Mucosa of stomach (tissue), 1 donor: ENCODE data around the gene RNH1.
A peak's percentile ranks its signal among the peaks of the same experiment; 100 is the strongest.

ENCODE experiments used
- H3K27me3 ChIP-seq: one replicate; pipeline ENCODE4 v1.7.0; 2013; ENCODE audit warnings: mild to moderate bottlenecking, low read length; ENCODE audit not compliant: control insufficient read depth, insufficient read depth
- H3K36me3 ChIP-seq: one replicate; pipeline ENCODE4 v1.7.0; 2013; ENCODE audit warnings: low read length; ENCODE audit not compliant: control insufficient read depth, insufficient read depth
- H3K4me1 ChIP-seq: one replicate; pipeline ENCODE4 v1.7.0; 2013; ENCODE audit warnings: mild to moderate bottlenecking, low read length; ENCODE audit not compliant: control insufficient read depth, insufficient read depth
- H3K4me3 ChIP-seq: one replicate; pipeline ENCODE4 v1.7.0; 2013; ENCODE audit warnings: low read length
- H3K9ac ChIP-seq: one replicate; pipeline ENCODE4 v1.7.0; 2013; ENCODE audit warnings: mild to moderate bottlenecking, low read length, moderate library complexity
- H3K9me3 ChIP-seq: one replicate; pipeline ENCODE4 v1.7.0; 2013; ENCODE audit warnings: mild to moderate bottlenecking, low read length, moderate library complexity; ENCODE audit not compliant: control insufficient read depth
- donor health status: Pancreatic carcinoma.

RNH1 gene

DNA sequence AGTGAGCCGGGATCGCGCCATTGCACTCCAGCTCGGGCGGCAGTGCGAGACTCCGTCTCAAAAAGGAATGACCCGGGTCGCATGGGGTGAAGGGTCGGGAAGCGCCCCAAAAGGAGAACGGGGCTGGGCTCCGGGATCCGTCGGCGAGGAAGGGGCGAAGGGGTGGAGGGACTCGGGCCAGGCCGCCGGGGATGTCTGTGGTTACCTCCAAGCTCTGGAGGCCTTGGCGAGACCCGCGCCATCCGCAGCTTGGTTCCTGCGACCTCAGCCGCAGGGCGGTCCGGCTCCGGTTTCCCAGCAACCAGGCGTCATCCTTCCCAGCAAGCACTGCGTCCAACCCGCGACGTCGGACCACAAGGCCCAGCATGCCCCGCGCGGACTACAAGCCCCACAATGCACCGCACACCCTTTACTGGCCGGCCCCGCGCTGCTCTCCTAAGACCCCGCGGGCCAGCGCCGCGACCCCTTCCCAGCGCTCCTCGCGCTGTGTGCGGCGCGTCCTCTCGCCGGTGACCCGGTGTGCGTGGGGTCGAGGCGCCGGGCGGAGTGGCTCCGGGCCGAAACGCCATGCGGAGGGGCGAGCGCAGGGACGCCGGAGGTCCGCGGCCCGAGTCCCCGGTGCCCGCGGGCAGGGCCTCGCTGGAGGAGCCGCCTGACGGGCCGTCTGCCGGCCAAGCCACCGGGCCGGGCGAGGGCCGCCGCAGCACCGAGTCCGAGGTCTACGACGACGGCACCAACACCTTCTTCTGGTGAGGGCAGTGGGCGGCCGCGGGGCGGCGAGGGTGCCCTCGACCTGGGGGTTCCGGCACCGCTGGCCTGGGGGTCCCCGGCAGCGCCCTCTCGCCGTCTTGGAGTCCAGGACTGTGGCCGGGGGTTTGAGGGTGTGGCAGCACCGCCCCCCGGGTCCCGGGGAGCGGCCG, 56.9 kb downstream of the RNH1 start, which contains the start of gene PTDSS2:
PTDSS2 (plus strand) TSS at position 391 of the 920 bp plus-strand sequence; CDS start at position 568, 177 bp downstream.
- H3K36me3 ChIP-seq: no peaks in the 10 kb centered on the region
- H3K27me3 ChIP-seq: no peaks in the 10 kb centered on the region
- H3K4me3 ChIP-seq: peak within 1 kb of the TSS; percentile 67
- H3K4me1 ChIP-seq: peaks cover 35% of the 10 kb centered on the region
- no peaks in the 10 kb centered on the region for H3K9me3 ChIP-seq
- peak within 1 kb of the TSS; percentile 72 for H3K9ac ChIP-seq

DNA sequence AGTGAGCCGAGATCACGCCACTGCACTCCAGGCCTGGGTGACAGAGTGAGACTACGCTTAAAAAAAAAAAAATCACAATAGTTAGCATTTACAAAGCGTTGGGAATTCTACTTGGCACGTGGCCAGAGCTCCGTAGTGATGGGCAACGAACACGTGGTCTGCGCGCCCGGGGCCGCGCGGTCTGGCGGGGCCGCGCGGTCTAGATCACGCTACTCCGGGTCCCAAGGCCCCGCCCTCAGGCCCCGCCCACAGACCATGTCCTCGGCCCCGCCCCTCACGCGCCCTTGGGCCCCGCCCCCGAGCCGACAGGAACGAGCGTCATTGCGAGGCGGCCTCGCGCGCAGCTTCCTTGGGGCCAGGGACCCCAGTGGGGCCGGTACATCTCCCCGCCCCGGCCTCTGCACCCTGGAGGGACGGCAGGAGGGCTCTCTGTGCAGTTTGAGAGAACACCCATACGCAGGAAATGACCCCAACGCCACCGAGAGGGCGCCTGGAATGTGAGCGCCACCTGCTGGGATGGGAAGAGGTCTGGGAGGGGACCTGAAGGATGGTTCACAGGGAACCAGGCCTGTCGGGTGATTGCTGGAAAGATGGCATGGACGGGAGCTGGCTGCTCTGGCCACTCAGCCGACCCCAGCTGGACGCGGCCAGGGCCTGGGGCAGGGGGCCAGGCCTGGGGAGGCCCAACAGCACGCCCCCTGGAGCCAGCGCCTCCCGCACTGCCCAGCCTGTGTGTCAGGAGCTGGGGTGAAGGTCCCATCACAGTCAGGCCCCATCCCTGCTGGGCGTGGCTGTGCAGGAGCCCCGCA, 58.9 kb downstream of the RNH1 start:
- Histone ChIP-seq H3K4me1 (peaks cover 39% of the 10 kb centered on the region), H3K36me3 (no peaks in the 10 kb centered on the region), H3K27me3 (no peaks in the 10 kb centered on the region), H3K9ac (peak overlapping the region; percentile 67), H3K4me3 (peak overlapping the region; percentile 86), H3K9me3 (no peaks in the 10 kb centered on the region)

DNA sequence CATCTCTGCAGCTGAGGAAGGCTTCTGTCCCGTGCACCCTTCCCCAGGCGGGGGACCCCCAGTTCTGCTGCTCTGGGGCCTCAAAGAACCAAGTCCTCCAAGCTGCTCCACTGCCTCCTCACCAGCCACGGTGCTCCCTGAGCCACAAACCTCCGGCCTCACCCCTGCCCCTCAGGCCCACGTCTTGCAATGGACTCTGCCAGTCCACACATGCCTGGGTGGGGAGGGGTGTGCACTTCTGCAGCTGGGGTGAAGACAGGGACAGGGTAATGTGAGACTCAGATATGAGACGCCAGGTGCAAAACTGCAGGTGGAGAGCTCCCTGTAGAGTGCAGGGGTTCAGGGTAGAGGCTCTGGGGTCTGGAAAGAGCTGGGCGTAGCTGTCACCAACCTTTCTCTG, 60.2 kb downstream of the RNH1 start:
- Histone ChIP-seq H3K4me3 (no peak overlapping the region), H3K4me1 (peaks cover 39% of the 10 kb centered on the region), H3K27me3 (peaks cover 5% of the 10 kb centered on the region), H3K9ac (no peak overlapping the region), H3K9me3 (no peaks in the 10 kb centered on the region), H3K36me3 (no peaks in the 10 kb centered on the region)

DNA sequence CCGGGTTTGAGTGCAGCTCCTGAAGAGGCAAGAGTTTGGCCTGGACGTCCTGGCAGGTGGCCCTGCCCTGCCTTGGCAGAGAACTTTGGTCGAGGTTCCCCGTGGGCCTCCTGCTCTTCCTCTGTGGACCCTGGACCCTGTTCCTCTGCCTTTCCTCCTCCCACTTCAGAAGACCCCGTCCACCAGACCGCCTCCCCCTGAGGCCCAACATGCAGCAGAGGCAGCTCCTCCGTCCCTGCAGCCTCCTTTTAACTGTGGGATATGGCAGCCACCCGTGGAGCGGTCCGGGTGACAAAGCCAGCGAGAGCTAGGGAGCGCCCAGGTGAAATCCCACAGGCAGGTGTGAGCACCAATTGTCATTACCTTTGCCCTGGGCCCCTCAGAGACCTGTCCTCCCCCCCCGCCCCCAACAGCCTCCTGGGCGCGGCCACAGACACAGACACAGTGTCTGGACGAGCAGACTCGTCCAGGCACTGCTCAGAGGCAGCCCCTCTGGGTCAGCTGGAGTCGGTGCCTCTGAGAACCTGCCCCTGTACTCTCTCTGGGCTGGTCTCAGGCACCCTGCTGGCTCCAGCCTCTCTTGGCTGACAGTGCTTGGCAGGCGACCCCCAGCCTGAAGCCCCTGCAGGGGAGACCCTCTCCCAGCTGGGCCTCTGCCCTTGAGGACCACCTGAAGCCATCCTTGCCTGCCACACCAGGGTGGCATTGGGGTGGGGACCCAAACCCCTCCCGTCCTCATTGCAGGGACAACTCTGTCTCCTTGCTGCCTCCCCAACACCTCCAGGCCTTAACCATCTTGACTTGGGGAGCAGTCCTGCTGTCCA, 61.1 kb downstream of the RNH1 start:
- Histone ChIP-seq H3K9ac (no peak overlapping the region), H3K4me3 (no peak overlapping the region), H3K4me1 (peaks cover 35% of the 10 kb centered on the region), H3K9me3 (no peaks in the 10 kb centered on the region), H3K36me3 (no peaks in the 10 kb centered on the region), H3K27me3 (peaks cover 8% of the 10 kb centered on the region)
